Body of pancreas (tissue), 4 donors: ENCODE results near the gene RAET1G.

Experiments
- POLR2A ChIP-seq, 3 donors: fragments of 450-650 bp; IDR thresholded peaks; one replicate each; pipeline ENCODE4 v1.6.1; 2016; ENCODE audit warnings: antibody characterized with exemption in 3 of 3, mild to moderate bottlenecking in 2 of 3
- TF ChIP-seq, protein P1 (sequence below), 7 experiments: fragments of 450-650 bp in 4 of 7; fragments of 200-600 bp in 3 of 7; sonication (generic) in 3 of 7; IDR thresholded peaks; one replicate each; pipeline ENCODE4 v1.5.1; 2016 to 2019; ENCODE audit warnings: antibody characterized with exemption in 7 of 7

DNA sequence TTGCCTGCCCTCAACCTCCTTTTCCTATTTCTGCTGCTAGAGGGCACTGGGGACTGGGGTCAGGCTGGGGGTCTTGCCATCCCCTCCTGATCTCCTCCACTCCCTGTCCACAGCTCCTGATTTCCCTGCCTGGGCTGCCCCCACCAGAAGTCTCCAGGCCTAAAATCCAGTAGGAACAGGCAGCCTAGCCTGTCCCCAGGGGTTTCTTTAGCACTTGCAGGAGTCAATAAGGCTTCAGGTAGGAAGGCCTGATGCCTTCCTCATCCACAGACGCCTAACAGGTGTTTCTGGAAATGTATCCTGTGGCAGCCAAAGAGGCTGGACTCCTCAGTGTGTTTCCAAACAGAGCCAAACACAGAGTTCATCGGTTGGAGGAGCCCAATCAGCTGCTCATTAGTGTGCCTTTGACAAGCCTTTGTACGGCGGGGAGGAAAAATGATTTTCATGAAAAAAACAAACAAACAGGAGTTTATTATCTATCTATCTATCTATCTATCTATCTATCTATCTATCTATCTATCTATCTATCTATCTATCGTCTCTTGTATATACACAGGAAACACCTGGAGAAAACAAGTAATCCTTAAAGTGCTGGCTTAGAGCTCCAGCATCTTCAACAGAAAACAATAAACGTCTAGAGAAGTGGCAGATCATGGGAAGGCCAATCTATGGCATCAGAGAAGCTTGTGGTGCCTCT is 21.3 kb downstream of the RAET1G start:
- TF ChIP-seq, protein P1, sequence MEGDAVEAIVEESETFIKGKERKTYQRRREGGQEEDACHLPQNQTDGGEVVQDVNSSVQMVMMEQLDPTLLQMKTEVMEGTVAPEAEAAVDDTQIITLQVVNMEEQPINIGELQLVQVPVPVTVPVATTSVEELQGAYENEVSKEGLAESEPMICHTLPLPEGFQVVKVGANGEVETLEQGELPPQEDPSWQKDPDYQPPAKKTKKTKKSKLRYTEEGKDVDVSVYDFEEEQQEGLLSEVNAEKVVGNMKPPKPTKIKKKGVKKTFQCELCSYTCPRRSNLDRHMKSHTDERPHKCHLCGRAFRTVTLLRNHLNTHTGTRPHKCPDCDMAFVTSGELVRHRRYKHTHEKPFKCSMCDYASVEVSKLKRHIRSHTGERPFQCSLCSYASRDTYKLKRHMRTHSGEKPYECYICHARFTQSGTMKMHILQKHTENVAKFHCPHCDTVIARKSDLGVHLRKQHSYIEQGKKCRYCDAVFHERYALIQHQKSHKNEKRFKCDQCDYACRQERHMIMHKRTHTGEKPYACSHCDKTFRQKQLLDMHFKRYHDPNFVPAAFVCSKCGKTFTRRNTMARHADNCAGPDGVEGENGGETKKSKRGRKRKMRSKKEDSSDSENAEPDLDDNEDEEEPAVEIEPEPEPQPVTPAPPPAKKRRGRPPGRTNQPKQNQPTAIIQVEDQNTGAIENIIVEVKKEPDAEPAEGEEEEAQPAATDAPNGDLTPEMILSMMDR (IDR thresholded peaks at IDR 0.05), result no peak
- TF ChIP-seq POLR2A (IDR thresholded peaks at IDR 0.05), result no peak
